PC-3 (cell line): ENCODE results near the gene TUBAL3. TPM values are rescaled to one million over a fixed set of nuclear protein-coding genes. Genes with fewer than 3 reads are reported as not detected.

Experiments used
- ATAC-seq: fragments of 200-7000 bp; cut with Tn5 transposase; 2 replicates; pipeline ENCODE4 v1.9.1; 2020; ENCODE audit warnings: mild to moderate bottlenecking, moderate library complexity
- BruUV-seq: library from RNA; stranded (reverse); fragments of 400-500 nt; replicated peaks from 2 replicates; lab custom pipeline; 2021; lab: Mats Ljungman, UMichigan
- CTCF ChIA-PET: fragments of 300-600 bp; sonication (Branson Sonifier 250); formaldehyde crosslinking; loops from one replicate; lab custom pipeline; 2022; ENCODE audit warnings: antibody characterized with exemption; lab: Charles Lee
- POLR2A ChIA-PET: fragments of 300-600 bp; sonication (Branson Sonifier 250); formaldehyde crosslinking; loops from one replicate; lab custom pipeline; 2022; ENCODE audit warnings: antibody characterized with exemption; ENCODE audit not compliant: unreplicated experiment; lab: Charles Lee
- DNase-seq: peaks from one replicate; pipeline ENCODE4 v3.0.0-alpha.2; 2015
- H2AFZ ChIP-seq: fragments of 300-600 bp; sonication (generic); 2 replicates; pipeline ENCODE4 v1.6.0; 2016; ENCODE audit warnings: antibody characterized with exemption, low read length
- H3F3A ChIP-seq: fragments of 300-600 bp; sonication (generic); one replicate; pipeline ENCODE4 v1.6.0; 2017; ENCODE audit warnings: antibody characterized with exemption, low read length, control low read depth, mild to moderate bottlenecking; ENCODE audit not compliant: unreplicated experiment
- H3K27ac ChIP-seq: fragments of 300-600 bp; sonication (generic); 2 replicates; pipeline ENCODE4 v1.5.1; 2016; ENCODE audit warnings: mild to moderate bottlenecking, low read length
- H3K27me3 ChIP-seq: fragments of 300-600 bp; sonication (generic); 2 replicates; pipeline ENCODE4 v1.6.1; 2016; ENCODE audit warnings: low read length, mixed read lengths
- H3K36me3 ChIP-seq: fragments of 300-600 bp; sonication (generic); 2 replicates; pipeline ENCODE4 v1.6.1; 2016; ENCODE audit warnings: low read depth, mixed run types, low read length, mixed read lengths
- H3K4me1 ChIP-seq: fragments of 300-600 bp; sonication (generic); 2 replicates; pipeline ENCODE4 v1.5.1; 2016; ENCODE audit warnings: low read length; ENCODE audit not compliant: insufficient read depth
- H3K4me2 ChIP-seq: fragments of 300-600 bp; sonication (generic); 2 replicates; pipeline ENCODE4 v1.6.0; 2016; ENCODE audit warnings: low read length
- H3K4me3 ChIP-seq: fragments of 300-600 bp; sonication (generic); 2 replicates; pipeline ENCODE4 v1.5.1; 2016; ENCODE audit warnings: mild to moderate bottlenecking, low read length, mixed read lengths
- H3K79me2 ChIP-seq: fragments of 300-600 bp; sonication (generic); 2 replicates; pipeline ENCODE4 v1.6.1; 2017; ENCODE audit warnings: low read length, mixed read lengths
- H3K9ac ChIP-seq: fragments of 300-600 bp; sonication (generic); 2 replicates; pipeline ENCODE4 v1.6.0; 2016; ENCODE audit warnings: mild to moderate bottlenecking, low read length
- H3K9me2 ChIP-seq: fragments of 300-600 bp; sonication (generic); replicated peaks from 2 replicates; pipeline ENCODE4 v1.6.1; 2016; ENCODE audit warnings: mixed run types, low read length, mixed read lengths
- H3K9me3 ChIP-seq: fragments of 300-600 bp; sonication (generic); 2 replicates; pipeline ENCODE4 v1.6.1; 2016; ENCODE audit warnings: low read length, mixed read lengths
- H4K20me1 ChIP-seq: fragments of 300-600 bp; sonication (generic); 2 replicates; pipeline ENCODE4 v1.6.1; 2016; ENCODE audit warnings: low read length, mixed read lengths
- CTCF ChIP-seq: fragments of 300-600 bp; sonication (generic); conservative IDR thresholded peaks from 2 replicates; pipeline ENCODE4 v1.5.1; 2017; ENCODE audit warnings: antibody characterized with exemption, low read depth, mild to moderate bottlenecking, low read length
- EZH2 ChIP-seq: fragments of 300-600 bp; sonication (generic); IDR thresholded peaks from one replicate; pipeline ENCODE4 v1.6.1; 2017; ENCODE audit warnings: antibody characterized with exemption, mild to moderate bottlenecking, low read length; ENCODE audit not compliant: unreplicated experiment
- EZH2phosphoT487 ChIP-seq: fragments of 300-600 bp; sonication (generic); IDR thresholded peaks from 2 replicates; pipeline ENCODE4 v1.6.1; 2018; ENCODE audit warnings: mild to moderate bottlenecking, antibody characterized with exemption, low read length, borderline replicate concordance
- intact Hi-C: fragments of 100-400 bp; cut with micrococcal nuclease; formaldehyde crosslinking; loops from 2 replicates; pipeline ENCODE4 v1.9.0; 2023
- total RNA-seq: library from RNA; depleted of rRNA; stranded (reverse); fragments of >200 nt; gene quantifications from 2 replicates; pipeline ENCODE4 v1.2.3, GENCODE V29; 2014

TUBAL3 gene
- total RNA-seq, 1 experiment from 2014 or later: not detected

GRCh38 chr10:5413012-5413938, 8.6 kb upstream of the TUBAL3 start:
- peak overlapping the region; percentile 87 for H3K4me2 ChIP-seq
- intact Hi-C loops: no loop called here
- ChIA-PET CTCF (no interaction called here), POLR2A (interaction anchor here (0.6 to 1.1 kb wide), 2 partner anchors 29 to 331 kb away, joined by 4 to 5 read pairs; no protein-coding TSS in a partner anchor)
- H3F3A ChIP-seq: no peaks in the 10 kb centered on the region
- DNase-seq (peak; percentile 20), ATAC-seq (peak; percentile 45)
- H4K20me1 ChIP-seq: no peaks in the 10 kb centered on the region
- peaks cover 54% of the 10 kb centered on the region for H3K79me2 ChIP-seq
- TF ChIP-seq CTCF: no peak
- no peak for TF ChIP-seq EZH2phosphoT487
- TF ChIP-seq EZH2: no peak
- H3K27me3 ChIP-seq: no peaks in the 10 kb centered on the region
- H2AFZ ChIP-seq: no peak overlapping the region
- H3K4me1 ChIP-seq: peaks cover 5% of the 10 kb centered on the region; the same call in 1 of the 2 replicates
- BruUV-seq: TSS peak; percentile 23
- H3K36me3 ChIP-seq: no peaks in the 10 kb centered on the region
- H3K9ac ChIP-seq: peak overlapping the region; percentile 70
- H3K9me3 ChIP-seq: no peaks in the 10 kb centered on the region
- no peak overlapping the region for H3K27ac ChIP-seq
- H3K9me2 ChIP-seq: no peaks in the 10 kb centered on the region
- H3K4me3 ChIP-seq: peak overlapping the region; percentile 79

GRCh38 chr10:5412277-5412941, 7.8 kb upstream of the TUBAL3 start, which contains the start of gene NET1:
NET1 (plus strand) TSS chr10:5412557; CDS start chr10:5412693, 136 bp downstream.
- H3K4me3 ChIP-seq: peak within 1 kb of the TSS; percentile 79
- H3K9ac ChIP-seq: peak within 1 kb of the TSS; percentile 71
- H3K9me3 ChIP-seq: no peaks in the 10 kb centered on the region
- peak within 1 kb of the TSS; percentile 86 for H2AFZ ChIP-seq
- ChIA-PET CTCF (no interaction called here), POLR2A (interaction anchor here (0.6 to 1.1 kb wide), 2 partner anchors 134 to 330 kb away, joined by 5 read pairs; no protein-coding TSS in a partner anchor)
- intact Hi-C loops: loop anchor here (1.0 kb wide), 1 partner anchor 8 kb away; the partner anchor contains the start of gene TUBAL3
- ATAC-seq (peak; percentile 95), DNase-seq (peak; percentile 81)
- peaks cover 45% of the 10 kb centered on the region for H3K79me2 ChIP-seq
- no peaks in the 10 kb centered on the region for H3K9me2 ChIP-seq
- peaks cover 5% of the 10 kb centered on the region; the same call in 1 of the 2 replicates for H3K4me1 ChIP-seq
- H3F3A ChIP-seq: no peaks in the 10 kb centered on the region
- H3K27me3 ChIP-seq: no peaks in the 10 kb centered on the region
- no peak within 1 kb of the TSS for H3K27ac ChIP-seq
- no peaks in the 10 kb centered on the region for H4K20me1 ChIP-seq
- BruUV-seq: no TSS peak
- peak within 1 kb of the TSS; percentile 87 for H3K4me2 ChIP-seq
- TF ChIP-seq CTCF (no peak), EZH2phosphoT487 (no peak), EZH2 (no peak)
- H3K36me3 ChIP-seq: no peaks in the 10 kb centered on the region
